Stimulated activated naive CD4-positive, alpha-beta T cell treated with Interleukin-2 at 50 U/mL for 16 hours (primary cell): Measurements from ENCODE around the gene IRX6.

Source experiments
- DNase-seq: peaks from one replicate; lab custom pipeline; 2025; lab: John Stamatoyannopoulos, UW

IRX6 gene

DNA sequence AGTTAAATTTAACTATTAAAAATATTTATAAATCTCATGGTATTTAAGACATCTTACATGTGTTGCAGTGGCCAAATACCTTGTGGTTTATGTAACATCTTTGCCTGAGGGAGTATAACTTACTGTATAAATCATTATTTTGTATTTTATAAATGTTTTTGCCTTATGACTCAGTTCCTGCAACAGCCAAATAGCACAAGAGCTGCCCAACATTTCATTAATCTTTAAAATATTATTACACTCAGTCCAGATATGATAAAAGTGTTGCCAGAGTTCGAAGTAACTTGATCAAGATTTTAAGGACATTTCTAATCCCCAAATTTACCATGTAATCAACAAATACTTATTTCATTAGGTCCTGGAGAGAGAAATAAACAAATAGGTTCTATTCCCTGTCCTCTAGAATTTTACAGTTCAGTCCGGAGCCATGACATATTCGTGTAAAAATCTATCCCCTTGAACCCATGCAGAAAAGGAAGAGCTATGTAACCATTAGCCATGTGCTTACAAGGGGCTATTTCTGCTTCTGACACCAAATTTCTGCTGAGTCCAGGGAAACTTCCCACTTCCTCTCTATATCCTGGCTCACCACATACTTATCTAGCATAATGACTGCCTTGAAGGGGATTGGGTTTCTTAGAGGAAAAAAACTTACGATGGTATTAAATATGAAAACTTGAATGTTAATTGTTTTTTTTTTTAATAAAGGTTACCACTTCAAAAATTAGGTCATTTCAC is 44.0 kb downstream of the IRX6 start:
- DNase-seq, result no peak

- DNase-seq, result no peak
Measured at GRCh38 chr16:55369151-55369550, 45.1 kb downstream of the IRX6 start.

GRCh38 chr16:55370762-55371482 is 46.9 kb downstream of the IRX6 start:
- DNase-seq, result no peak

DNA sequence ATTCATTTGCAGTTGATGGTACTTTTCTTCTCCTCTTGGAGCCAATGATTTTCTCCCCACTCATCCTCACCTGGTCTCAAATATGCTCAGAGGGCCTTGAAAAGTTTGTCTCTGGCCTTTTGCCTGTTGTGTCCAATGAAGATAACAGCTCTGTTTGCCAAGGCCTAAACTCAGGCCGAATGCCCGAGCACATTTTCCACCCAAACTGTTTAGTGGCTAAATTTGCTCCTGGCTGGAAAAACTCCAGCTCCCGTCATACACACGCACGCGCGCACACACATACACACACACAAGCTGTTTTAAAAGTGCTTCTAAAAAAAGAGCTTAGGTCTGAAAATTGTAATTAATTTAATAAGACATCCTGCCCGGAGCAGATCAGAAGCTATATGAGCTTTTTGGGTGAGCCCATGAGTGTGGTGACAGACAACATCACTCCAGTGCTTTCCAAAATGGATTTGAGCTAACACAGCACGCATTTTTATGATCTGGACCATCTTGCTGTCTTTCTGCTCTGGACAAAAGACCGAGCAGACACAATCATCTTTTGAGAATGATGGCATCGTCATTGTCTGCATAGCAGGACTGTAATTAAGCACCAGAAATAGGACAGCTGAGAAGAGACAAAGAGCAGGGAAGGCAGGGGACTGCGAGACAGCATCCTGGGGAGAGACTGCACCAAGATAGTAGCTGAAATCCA is 48.9 kb downstream of the IRX6 start:
- DNase-seq, result no peak

GRCh38 chr16:55373489-55373832 is 49.5 kb downstream of the IRX6 start:
- no peak for DNase-seq

GRCh38 chr16:55376045-55376444 is 52.0 kb downstream of the IRX6 start:
- no peak for DNase-seq

DNA sequence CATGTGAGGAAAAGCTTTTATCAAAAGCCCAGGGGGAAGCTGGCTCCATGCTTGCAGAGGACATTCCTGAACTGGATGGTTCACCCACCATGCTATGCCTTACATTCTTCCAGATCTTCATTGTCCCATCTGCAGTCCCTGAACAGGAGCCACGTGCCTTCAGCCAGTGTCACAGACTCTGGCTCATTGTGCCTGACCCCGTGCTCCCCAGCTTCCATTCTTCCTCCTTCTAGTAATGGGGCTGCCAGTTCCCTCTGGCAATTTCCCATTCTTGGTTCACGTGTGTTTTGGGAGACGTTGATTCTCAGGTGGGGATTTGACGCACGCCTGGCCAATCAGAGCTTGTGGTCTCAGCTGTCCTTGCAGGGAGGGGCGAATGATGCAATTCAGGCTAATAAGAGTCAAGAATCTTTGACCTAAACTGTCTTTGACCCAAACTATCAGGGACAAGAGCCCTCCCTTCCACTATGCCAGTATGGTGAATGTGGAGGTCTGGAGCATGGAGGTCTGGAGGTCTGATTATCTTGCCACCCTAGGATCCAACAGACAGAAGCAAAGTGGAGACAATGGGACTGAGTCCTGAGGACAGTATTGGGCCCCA is 52.7 kb downstream of the IRX6 start:
- DNase-seq, result no peak

DNA sequence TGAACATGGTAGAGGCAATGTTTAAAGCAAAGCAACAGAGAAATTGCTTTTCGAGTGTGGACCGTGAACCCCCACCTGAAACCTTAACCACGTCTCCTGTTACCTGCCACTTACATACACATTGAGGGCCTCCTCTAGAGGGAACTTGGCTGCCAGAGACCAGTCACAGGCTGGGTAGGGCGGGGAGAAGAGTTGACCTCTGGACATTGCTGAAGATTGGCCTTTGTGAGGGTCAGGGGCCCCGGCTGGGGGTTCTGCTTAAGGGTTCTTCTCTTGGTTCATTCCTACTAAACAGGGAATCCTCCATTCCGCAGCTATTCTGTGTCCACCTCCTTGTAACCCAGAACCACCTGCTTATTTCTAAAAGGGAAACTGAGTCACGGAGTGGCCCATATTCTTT is 53.8 kb downstream of the IRX6 start:
- no peak for DNase-seq

DNA sequence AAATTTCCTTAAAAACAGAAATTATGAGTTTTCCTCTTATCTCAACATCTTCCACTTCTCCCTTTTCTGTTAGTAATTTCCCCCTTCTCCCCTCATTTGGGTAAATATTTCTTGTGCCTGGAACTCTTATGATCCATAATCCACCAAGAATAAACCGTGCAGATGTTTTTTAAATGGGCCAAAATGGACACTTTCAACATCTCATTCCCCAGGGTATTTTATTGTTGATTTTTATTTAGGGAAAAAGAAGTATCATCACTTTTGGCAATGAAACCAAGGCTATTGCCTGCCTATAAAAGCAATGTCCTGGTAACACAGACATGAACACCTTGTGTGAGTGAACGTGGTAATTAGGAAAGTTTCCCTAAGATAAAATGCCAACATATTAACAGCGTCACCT is 54.6 kb downstream of the IRX6 start:
- no peak for DNase-seq

DNA sequence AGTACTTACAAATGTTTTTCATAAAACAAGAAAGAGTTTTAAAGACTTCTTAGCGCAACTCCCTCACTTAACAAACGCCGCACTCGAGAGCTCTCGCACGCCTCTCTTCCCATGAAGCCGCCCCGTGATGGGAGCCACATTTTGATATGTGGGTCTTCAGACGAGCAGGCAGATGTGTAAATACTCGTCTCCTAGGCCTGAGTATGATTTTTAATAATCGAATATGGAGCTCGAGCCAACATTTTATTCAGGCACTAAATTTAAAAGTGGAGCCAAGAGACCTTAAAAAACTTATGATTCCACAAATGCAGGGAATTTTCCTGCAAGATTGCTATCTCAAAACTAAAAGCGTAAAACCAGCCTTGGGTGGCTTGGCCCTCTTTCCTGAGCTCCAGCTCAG is 55.4 kb downstream of the IRX6 start:
- DNase-seq, result no peak

- DNase-seq, result no peak
Measured at GRCh38 chr16:55379876-55380390, 55.9 kb downstream of the IRX6 start.
